Stimulated activated CD8-positive, alpha-beta memory T cell treated with anti-CD3 and anti-CD28 coated beads, Interleukin-7, amount 100 ng/mL, for 24 hours (primary cell): ENCODE results near the gene ZGLP1.
"Not testable (repeated sequence)": the region's sequence is repeated elsewhere in the genome, so short reads cannot be mapped to it uniquely, and the experiment has no call there.

Source experiments
- DNase-seq: peaks from one replicate; pipeline ENCODE4 v3.0.0-alpha.2; 2020; ENCODE audit warnings: low read depth

The ZGLP1 gene

DNA sequence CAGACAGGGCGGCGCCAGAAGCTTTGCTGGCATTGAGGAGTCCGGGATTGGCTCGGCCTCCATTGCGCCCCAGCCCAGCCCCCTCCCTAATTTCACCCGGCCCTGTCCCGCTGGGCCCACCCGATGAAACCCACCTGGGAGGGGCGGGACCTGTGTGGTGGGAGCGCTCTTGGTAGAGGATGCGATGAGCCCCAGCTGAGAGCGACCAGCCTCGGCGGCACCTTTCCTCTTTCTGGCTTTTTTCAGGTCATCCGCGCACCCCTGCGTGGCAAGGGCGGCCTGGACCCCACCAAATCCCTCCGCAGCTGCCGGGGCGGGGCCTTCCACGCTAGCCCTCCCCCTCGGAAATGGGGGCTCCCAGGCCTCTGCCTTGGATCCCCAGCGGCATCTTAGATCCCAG is at the start of gene ZGLP1:
Gene ZGLP1, minus strand, starts transcription at position 393 of the 400 bp plus-strand sequence.
- DNase-seq: no peak

DNA sequence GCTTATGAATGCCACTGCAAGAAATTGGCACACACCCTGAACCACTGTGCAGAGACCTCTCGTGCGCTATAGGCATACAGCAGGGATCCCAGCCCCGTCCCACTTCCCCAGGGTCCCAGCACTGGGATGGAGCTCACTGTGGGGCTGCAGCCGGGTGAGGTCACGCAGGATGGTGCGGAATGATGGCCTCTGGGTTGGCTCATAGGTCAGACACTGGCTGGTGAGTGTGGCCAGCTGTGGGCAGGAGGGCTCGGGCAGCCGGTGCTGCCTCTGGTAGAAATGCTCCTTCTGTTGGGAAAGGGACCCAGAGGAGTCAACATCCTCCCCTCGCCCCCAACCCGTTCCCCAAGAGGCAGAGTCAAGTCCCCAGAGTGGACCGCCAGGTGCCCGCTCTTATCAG is 46.8 kb upstream of the ZGLP1 start:
- no peak for DNase-seq

DNA sequence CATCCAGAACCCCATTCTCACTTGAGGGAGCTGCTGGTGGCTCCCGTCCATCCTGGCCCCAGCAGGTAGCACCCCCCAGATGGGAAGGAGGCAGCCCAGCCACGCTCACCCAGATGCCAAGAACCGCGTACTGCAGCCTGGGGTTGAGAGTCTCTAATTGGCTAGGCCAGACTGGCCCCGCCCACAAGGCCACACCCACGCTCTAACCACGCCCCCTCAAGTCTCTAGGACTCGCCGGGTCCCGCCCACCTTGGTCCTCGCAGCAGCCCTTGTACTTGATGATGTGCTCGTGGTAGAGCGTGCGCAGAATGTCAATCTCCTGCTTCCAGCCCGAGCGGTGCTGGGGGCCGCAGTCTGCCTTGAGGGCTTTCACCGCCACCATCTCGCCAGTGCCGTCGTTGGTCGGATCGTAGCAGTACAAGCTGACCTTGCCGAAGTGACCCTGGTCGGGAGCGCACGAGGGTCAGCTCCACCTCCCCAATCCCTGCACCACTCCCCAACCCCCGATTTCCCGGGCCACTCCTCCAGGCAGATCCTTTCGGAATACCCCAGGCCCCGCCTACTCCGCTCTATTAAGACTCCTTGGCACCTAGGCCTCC is 44.3 kb upstream of the ZGLP1 start:
- peak; percentile 31 for DNase-seq

DNA sequence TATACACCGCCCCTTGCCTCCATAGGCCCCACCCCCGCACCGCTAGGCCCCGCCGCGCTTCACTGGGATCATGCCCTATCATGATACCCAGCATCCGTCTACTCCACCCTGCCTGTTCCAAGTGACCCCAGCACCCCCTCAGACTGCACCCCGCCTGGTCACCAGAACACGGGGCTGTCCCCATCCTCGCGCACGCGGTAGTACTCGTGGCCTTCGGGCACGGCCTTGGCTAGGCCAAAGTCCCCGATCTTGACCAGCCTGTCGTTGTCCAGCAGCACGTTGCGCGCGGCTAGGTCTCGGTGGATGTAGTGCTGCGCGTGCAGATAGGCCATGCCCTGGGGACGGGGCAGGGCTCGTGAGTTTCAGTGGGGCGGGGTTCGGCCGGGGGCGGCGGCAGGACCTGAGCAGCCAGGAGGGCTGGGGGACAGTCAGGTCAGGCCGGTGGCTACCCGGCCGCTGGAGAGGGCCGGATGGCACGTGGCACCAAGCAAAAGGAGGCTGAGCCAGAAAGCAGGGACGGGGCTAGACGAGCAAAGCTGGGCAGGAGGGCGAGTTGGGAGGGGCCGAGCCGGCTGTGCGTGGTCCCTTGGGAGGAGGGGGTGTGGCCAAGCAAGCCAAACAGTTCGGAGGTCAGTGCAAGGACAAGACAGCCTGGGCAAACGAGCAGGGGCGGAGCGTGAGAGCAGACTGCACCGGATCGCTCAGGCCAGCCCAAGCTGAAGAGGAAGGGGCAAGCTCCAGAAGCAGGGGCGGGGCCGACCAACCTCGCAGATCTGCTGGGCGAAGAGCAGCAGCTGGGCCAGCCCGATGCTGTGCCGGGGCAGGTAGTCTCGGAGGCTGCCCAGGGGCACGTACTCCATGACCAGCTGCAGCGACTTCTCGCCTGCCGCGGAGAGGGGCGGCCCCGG is 43.4 kb upstream of the ZGLP1 start:
- no peak for DNase-seq

DNA sequence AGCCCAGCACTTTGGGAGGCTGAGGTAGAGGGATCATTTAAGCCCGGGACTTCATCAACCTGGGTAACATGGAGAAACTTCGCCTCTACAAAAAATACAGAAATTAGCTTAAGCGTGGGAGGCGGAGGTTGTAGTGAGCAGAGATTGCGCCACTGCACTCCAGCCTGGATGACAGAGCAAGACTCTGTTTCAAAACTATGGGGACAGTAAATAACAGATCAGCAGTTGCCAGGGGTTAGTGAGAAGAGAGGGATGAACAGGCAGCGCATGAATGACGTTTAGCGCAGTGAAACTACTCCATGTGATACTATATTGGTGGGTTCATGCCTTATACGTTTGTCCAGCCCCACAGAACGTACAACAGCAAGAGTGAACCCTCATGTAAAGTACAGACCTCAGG is 36.9 kb upstream of the ZGLP1 start:
- DNase-seq: no peak

DNA sequence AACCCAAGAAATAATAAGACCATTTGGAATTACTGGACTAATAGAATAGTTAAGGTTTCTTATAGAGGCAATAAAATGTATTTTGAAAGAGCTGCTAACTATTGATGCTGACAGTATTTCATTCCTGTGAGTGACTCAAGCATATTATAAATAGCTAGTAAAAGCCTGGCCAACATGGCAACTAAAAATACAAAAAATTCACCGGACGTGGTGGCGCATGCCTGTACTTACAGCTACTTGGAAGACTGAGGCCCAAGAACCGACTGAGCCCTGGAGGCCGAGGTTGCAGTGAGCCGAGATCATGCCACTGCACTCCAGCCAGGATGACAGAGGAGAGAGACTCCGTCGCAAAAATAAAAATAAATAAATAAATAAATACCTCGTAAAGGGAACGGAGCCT is 35.2 kb upstream of the ZGLP1 start:
- no peak for DNase-seq

DNA sequence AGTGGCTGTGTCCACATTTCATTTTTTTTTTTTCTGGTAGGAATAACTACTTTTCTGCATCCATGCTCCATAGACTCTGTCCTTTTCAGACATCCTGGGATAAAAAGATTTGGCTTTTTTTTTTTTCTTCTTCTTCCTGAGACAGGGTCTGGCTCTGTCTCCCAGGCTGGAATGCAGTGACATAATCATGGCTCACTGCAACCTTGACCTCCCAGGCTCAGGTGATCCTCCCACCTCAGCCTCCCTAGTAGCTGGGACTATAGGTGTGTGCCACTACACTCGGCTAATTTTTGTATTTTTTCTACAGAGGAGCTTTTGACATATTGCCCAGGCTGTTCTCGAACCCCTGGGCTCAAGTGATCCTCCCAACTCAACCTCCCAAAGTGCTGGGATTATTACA is 33.9 kb upstream of the ZGLP1 start:
- no peak for DNase-seq

DNA sequence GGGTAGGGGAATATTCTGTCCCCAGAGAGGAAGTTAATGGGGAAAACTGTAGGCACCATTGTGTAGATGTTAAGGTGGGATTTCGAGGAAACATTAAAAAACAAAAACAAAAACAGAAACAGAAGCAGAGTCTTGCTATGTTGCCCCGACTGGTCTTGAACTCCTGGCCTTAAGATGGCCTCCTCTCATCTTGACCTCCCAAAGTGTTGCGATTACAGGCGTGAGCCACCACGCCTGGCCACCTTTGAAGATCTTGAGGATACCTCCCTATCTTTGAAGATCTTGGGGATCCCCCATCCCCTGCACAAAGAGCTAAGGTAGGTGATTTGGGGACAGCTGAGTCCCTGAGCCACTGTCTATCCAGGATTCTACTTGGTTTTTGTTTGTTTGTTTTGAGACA is 30.4 kb upstream of the ZGLP1 start:
- no peak for DNase-seq

DNA sequence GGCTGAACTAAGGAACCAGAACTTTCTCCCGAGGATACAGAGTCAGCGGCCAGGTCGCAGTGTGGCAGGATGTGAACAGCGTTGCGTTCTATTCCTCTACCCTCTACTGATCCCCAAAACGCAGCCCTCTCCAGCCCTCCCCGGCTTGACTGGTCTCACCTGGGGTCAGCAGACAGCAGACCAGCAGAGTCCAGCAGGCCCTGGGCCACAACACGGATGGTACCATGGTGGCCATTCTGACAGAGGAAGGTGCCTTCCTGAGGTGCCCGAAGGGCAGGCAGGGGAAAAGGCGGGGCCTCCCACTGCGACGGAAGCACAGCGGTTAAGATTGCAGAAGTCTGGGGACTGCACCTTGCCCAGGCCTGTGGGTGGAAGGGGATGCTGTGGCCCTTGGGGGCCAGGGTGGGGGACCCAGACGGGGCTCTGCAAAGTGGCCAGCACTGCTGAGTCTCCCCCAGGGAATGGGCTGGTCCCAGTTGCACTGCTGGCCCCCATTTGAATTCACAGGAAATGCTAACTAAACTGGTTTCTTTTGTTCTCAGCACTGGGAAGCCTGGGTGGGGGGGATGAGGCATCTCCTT is 29.9 kb upstream of the ZGLP1 start, which contains the start of gene ICAM3:
Gene ICAM3, minus strand, starts transcription at position 245 of the 581 bp plus-strand sequence. Its CDS starts 10 bp downstream, at position 235.
- peak; percentile 43 for DNase-seq

- DNase-seq: no peak
Measured at GRCh38 chr19:10338940-10339339, 29.3 kb upstream of the ZGLP1 start.

- not testable (repeated sequence) for DNase-seq
Measured at GRCh38 chr19:10336725-10337124, 27.1 kb upstream of the ZGLP1 start.

DNA sequence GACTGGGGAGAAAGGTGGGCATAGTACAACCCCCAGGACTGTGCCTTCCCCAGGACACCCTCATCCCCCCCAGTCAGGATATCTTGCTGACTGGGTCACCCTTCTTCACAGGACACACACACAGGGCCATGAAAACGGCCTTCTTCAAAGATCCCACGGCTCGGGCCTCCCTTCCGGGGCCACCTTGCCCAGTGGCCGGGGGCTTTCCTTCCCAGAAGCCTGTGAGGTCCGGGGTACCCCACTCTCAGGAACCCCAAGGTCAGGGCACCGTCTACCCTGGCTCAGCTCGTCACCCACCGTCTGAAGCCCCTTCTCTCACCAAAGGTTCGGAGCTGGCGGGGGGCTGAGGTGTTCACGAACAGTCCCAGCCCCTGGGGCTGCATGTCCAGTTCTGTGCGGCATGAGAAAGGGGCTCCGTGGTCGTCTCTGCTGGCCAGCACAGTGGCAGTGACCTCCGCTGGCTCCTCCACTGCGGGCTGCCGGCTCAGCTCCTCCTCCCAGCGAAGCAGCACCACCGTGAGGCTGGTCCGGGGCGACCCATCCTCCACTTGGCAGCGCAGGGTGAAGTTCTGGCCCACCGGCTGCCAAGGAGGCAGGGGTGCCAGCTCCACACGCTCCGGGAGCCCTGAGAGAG is 25.9 kb upstream of the ZGLP1 start:
- DNase-seq: no peak

DNA sequence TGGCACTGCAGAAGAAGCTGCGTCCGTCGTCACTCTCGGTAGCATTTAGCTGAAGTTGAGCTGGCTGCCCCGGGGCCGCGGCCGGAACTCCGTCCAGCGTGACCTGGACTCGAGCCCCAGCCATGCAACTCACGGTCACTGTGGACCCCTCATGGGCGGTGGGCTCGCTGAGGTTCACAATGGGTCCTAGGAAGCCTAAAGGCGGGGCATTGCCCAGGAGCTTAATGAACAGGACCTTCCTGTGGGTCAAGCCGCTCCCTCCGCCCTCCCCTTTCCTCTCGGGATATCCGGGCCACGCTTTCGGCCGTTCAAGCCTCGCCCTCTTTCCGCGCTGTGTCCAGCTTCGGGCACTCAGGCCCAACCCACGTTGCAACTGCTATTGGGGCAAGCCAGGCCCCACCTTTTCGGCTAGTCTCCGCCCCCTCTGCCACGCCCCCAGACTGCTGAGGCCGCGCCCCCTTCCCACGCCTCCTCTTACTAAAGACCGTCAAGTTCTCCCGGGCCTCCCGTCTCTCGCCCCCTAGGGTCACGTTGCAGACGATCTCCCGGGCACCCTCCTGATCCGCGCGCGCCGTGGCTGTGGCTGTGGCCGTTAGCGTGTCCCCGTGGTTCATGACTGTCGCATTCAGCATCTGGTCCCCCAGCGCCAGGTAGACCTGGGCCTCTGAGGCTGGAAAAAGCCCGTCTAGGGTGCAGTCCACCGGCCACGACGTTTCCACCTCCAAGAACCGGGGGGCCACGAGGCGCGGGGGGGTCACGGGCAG is 25.2 kb upstream of the ZGLP1 start:
- DNase-seq: peak; percentile 33

GRCh38 chr19:10333758-10334587 is 24.4 kb upstream of the ZGLP1 start:
- DNase-seq: no peak

DNA sequence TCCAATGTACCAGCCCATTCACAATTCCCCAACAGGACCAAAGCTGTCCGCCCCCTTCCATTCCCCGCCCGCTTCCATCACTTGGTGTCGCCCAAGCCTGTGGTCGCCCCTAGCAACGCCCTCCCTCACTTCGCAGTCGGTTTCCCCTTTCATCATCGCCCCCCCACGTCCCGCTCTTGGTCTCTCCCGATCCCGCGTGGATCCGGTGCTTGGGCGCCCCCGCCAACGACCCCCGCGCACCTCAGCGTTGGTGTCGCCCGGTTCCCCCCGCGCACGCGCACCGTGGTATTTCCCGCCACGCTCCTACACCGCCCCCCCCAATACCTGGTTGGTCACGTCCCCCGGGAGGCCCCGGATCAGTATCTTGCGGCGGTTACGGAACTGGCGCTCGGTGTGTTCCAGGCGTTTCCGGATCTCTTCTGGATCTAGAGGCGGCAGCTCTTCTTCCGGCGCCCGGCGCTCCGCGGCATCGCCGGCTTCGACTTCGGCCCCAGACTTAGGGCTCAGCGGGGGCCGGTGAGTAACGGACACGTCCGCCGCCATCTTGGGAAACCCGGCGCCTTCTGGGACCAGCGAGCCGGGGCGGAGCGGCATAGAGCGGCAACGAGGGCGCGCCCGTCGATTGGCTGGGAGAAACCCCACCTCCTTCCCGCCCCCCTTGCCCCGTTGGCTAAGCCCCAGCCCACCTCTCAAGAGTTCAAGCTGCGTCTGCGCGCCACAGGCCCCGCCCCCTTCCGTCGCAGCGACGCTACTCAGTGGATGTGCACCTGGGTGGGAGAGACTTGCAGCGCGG is 23.5 kb upstream of the ZGLP1 start, which contains the start of gene RAVER1:
Gene RAVER1, minus strand, starts transcription at position 565 of the 793 bp plus-strand sequence. Its CDS starts 22 bp downstream, at position 543.
- DNase-seq: peak; percentile 96

DNA sequence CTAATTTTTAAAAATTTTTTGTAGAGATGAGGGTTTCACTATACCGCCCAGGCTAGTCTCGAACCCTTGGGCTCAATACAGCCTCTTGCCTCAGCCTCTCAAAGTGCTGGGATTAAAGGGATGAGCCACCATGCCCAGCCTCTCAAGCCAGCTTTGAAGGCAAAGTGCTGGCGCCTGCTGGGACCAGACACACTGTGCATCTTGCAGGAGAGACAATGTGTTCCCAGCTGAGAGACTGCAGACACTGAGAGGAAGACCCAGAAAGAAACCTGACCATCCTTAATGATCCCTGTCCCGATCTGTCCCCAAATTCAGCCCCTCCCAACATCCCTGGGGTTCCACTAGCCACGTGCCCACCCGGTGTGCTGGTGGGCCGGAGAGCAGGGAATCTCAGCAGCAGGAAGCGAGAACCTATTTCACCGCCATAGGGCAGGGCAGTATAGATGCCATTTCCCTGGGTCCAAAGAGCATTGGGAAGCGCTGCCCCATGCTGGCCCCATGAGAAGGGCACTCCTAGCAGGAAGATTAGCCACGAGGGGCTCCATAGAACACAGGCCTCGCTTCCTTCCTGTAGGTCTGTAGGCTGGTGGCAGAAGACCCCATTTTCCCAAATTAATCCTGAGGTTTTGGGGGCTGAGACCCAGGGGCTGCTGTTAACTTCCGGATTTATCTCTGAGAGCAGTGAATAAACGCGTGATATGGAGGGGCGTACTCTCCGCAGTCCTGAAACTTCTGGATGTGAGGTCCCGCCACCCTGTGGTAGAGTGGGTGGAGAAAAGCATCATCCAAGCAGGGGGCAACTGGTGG is 22.7 kb upstream of the ZGLP1 start:
- DNase-seq: no peak

GRCh38 chr19:10329555-10329954 is 19.9 kb upstream of the ZGLP1 start:
- no peak for DNase-seq

GRCh38 chr19:10328558-10329429 is 19.2 kb upstream of the ZGLP1 start:
- DNase-seq: no peak
